Cardiac ventricle fibroblast (primary cell): Measurements from ENCODE around the gene KIAA0825. TPM values are rescaled to one million over a fixed set of nuclear protein-coding genes. Genes with fewer than 3 reads are reported as not detected.

ENCODE experiments used
- total RNA-seq: library from RNA; depleted of rRNA; stranded (reverse); fragments of >200 nt; gene quantifications from 2 replicates; pipeline ENCODE4 v1.2.3, GENCODE V29; 2015

KIAA0825 gene
- total RNA-seq, result 5.3 and 5.7 TPM in 2 replicates

GRCh38 chr5:94618493-94619328 is at the start of gene KIAA0825, which contains the start of gene SLF1:
TSS of gene KIAA0825 (minus strand) at chr5:94618604. CDS start at chr5:94537126, 81,478 bp downstream.
TSS of gene SLF1 (plus strand) at chr5:94618669. CDS start at chr5:94628811, 10,142 bp downstream.

Other genes starting within 250 kb of the KIAA0825 start
- 1.9 and 2.9 TPM in 2 replicates for gene SLF1, start 65 bp upstream of the KIAA0825 start, total RNA-seq